ENCODE results near the gene TRMU. TPM values are rescaled to one million over a fixed set of nuclear protein-coding genes. Genes with fewer than 3 reads are reported as not detected.

The TRMU gene
- total and polyA plus RNA-seq, 2 experiments from 2014 or later = 38.0 to 40.9 TPM

DNA sequence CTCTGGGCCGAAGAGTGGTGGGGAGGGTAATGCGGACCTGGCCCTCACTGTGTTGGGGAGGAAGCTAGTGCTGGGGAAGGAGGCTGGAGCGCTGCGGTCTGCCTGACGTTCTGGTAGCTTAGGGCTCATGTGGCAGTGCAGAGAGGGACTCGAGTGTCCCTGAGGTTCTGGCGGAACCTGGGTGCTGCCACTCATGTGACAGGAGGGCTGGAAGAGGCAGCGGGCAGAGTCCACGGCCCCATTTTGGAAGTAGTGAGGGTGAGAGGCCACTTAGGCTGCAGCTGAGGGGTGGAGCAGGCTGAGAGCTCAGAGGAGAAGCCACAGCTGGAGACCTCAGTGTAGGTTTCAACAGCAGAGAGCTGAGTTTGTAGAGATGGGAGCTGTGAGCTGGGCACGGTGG, 16.2 kb upstream of the TRMU start:
- no peaks in the 10 kb centered on the region for H4K20me1 ChIP-seq (ENCODE audit: insufficient read depth, poor library complexity, severe bottlenecking)
- no peak overlapping the region for H3K27ac ChIP-seq
- H3K4me2 ChIP-seq = no peak overlapping the region
- no peaks in the 10 kb centered on the region for H3K9me3 ChIP-seq (ENCODE audit: low read depth)
- 99% methylated on average over 10 of the region's 10 CpGs for WGBS (ENCODE audit: low lambda C conversion rate, missing lambda C conversion rate)
- no peaks in the 10 kb centered on the region for H3K36me3 ChIP-seq (replicated peaks; ENCODE audit: insufficient read depth, low read depth)
- no peaks in the 10 kb centered on the region for H3K79me2 ChIP-seq
- H3K4me1 ChIP-seq (ENCODE audit: insufficient read depth) = no peaks in the 10 kb centered on the region
- H3K27me3 ChIP-seq = no peaks in the 10 kb centered on the region
- no peak overlapping the region for H3K4me3 ChIP-seq
- TF ChIP-seq, protein P1, sequence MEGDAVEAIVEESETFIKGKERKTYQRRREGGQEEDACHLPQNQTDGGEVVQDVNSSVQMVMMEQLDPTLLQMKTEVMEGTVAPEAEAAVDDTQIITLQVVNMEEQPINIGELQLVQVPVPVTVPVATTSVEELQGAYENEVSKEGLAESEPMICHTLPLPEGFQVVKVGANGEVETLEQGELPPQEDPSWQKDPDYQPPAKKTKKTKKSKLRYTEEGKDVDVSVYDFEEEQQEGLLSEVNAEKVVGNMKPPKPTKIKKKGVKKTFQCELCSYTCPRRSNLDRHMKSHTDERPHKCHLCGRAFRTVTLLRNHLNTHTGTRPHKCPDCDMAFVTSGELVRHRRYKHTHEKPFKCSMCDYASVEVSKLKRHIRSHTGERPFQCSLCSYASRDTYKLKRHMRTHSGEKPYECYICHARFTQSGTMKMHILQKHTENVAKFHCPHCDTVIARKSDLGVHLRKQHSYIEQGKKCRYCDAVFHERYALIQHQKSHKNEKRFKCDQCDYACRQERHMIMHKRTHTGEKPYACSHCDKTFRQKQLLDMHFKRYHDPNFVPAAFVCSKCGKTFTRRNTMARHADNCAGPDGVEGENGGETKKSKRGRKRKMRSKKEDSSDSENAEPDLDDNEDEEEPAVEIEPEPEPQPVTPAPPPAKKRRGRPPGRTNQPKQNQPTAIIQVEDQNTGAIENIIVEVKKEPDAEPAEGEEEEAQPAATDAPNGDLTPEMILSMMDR (IDR thresholded peaks at IDR 0.05; ENCODE audit: poor library complexity) = no peak
- TF ChIP-seq EZH2 (IDR thresholded peaks at IDR 0.05; ENCODE audit: borderline replicate concordance) (no peak), EZH2phosphoT487 (IDR thresholded peaks at IDR 0.05; ENCODE audit: low read depth, severe bottlenecking, unreplicated experiment) (no peak)
- no peaks in the 10 kb centered on the region for H3K9me2 ChIP-seq (replicated peaks; ENCODE audit: insufficient read depth)
- DNase-seq (ENCODE audit: low spot score) = no peak
- no peak overlapping the region for H2AFZ ChIP-seq

DNA sequence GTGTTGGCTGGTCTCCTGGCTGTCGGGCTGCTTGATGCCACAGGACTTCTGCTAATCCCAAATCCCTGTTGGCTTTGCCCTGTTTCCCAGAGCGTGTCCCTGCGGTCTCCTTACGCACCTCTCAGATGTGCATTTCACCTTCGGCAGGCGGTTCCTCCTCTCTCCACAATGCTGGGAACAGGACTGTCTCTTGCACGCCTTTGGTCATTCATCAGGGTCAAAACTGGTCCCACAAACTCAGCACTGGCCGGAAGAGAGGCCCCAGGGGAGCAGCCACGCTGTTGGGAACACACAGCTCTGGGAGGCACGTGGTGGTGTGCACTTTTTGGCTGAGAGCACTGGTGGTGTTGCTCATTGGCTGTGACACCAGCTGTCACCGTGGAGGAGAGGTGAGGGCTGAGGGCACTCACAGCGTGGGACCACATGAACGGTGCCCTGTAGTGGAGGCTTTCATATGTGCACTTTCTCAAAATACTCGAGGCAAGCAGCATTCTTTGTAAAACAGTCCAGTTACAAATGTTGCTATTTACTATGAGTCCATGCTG, 15.3 kb upstream of the TRMU start:
- Histone ChIP-seq H3K4me3 (no peak overlapping the region), H3K9me3 (ENCODE audit: low read depth) (no peaks in the 10 kb centered on the region), H3K9me2 (replicated peaks; ENCODE audit: insufficient read depth) (no peaks in the 10 kb centered on the region), H3K4me2 (no peak overlapping the region), H3K4me1 (ENCODE audit: insufficient read depth) (no peaks in the 10 kb centered on the region), H4K20me1 (ENCODE audit: insufficient read depth, poor library complexity, severe bottlenecking) (no peaks in the 10 kb centered on the region), H2AFZ (no peak overlapping the region), H3K79me2 (no peaks in the 10 kb centered on the region), H3K36me3 (replicated peaks; ENCODE audit: insufficient read depth, low read depth) (no peaks in the 10 kb centered on the region), H3K27me3 (no peaks in the 10 kb centered on the region), H3K27ac (no peak overlapping the region)
- WGBS (ENCODE audit: low lambda C conversion rate, missing lambda C conversion rate) = 97% methylated on average over 14 of the region's 14 CpGs
- no peak for TF ChIP-seq EZH2 (IDR thresholded peaks at IDR 0.05; ENCODE audit: borderline replicate concordance)
- TF ChIP-seq EZH2phosphoT487 (IDR thresholded peaks at IDR 0.05; ENCODE audit: low read depth, severe bottlenecking, unreplicated experiment) = no peak
- TF ChIP-seq, protein P1 (IDR thresholded peaks at IDR 0.05; ENCODE audit: poor library complexity) = no peak
- DNase-seq (ENCODE audit: low spot score) = no peak

DNA sequence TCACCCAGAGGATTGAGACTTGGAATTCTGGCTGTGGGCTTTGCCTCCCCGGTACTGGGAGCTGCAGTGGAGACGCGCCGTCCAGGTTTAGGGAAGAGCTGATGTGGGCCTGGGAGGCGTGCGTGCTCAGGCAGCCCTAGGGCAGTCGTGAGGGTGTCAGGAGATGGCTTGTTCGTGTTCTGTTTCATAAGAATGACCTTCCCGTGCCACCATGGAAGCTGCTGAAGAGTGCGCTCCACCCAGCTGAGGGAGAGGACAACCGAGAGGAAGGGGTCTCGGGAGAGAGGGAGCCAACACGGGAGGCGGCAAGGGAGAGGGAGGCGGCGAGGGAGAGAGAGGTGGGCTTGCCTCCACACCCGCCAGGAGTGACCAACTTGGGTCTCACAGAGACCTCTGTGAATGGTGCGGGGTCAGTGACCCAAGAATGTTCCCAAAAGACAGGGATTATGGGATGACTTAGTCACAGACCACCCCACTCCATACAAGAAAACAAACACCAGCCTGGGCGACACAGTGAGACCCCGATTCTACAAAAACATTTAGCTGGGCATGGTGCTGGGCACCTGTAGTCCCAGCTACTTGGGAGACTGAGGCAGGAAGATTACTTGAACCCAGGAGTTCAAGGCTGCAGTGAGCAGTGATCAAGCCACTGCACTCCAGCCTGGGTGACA, 14.7 kb upstream of the TRMU start:
- H3K9me2 ChIP-seq (replicated peaks; ENCODE audit: insufficient read depth) = no peaks in the 10 kb centered on the region
- no peak for DNase-seq (ENCODE audit: low spot score)
- H3K4me1 ChIP-seq (ENCODE audit: insufficient read depth) = no peaks in the 10 kb centered on the region
- no peaks in the 10 kb centered on the region for H3K79me2 ChIP-seq
- H3K27me3 ChIP-seq = no peaks in the 10 kb centered on the region
- H4K20me1 ChIP-seq (ENCODE audit: insufficient read depth, poor library complexity, severe bottlenecking) = no peaks in the 10 kb centered on the region
- no peak overlapping the region for H2AFZ ChIP-seq
- WGBS (ENCODE audit: low lambda C conversion rate, missing lambda C conversion rate) = 95% methylated on average over 18 of the region's 20 CpGs
- no peaks in the 10 kb centered on the region for H3K36me3 ChIP-seq (replicated peaks; ENCODE audit: insufficient read depth, low read depth)
- no peak overlapping the region for H3K27ac ChIP-seq
- TF ChIP-seq EZH2 (IDR thresholded peaks at IDR 0.05; ENCODE audit: borderline replicate concordance) (no peak), EZH2phosphoT487 (IDR thresholded peaks at IDR 0.05; ENCODE audit: low read depth, severe bottlenecking, unreplicated experiment) (no peak)
- TF ChIP-seq, protein P1 (IDR thresholded peaks at IDR 0.05; ENCODE audit: poor library complexity) = no peak
- H3K4me2 ChIP-seq = no peak overlapping the region
- H3K4me3 ChIP-seq = no peak overlapping the region
- H3K9me3 ChIP-seq (ENCODE audit: low read depth) = no peaks in the 10 kb centered on the region

All from hepatocyte (in vitro differentiated cells).